H1 (cell line): ENCODE measurements around the gene CEACAM16.

Source experiments
- BRCA1 ChIP-seq: IDR thresholded peaks from 2 replicates; pipeline ENCODE4 v1.6.1; 2012; ENCODE audit warnings: low read depth, low read length, improper control_type of control experiment
- CHD2 ChIP-seq: IDR thresholded peaks from 2 replicates; pipeline ENCODE4 v1.6.1; 2012; ENCODE audit warnings: low read length, improper control_type of control experiment
- CTCF ChIP-seq, 3 experiments: IDR thresholded peaks; 1 replicate in 2 of 3; 2 replicates in 1 of 3; pipeline versions ENCODE4 v1.5.1 to v1.6.1; 2011; ENCODE audit warnings: low read length in 3 of 3, mild to moderate bottlenecking in 3 of 3, inconsistent platforms in 2 of 3, low read depth in 1 of 3, moderate library complexity in 1 of 3; ENCODE audit not compliant: insufficient read depth in 1 of 3; ENCODE audit errors: control extremely low read depth in 1 of 3
- EGR1 ChIP-seq: IDR thresholded peaks from 2 replicates; pipeline ENCODE4 v1.6.1; 2011; ENCODE audit warnings: low read depth, low read length, borderline replicate concordance
- EP300 ChIP-seq, 2 experiments: IDR thresholded peaks; 1 replicate in 1 of 2; 2 replicates in 1 of 2; pipeline ENCODE4 v1.6.1; 2011 to 2012; ENCODE audit warnings: low read depth in 2 of 2, low read length in 2 of 2, mild to moderate bottlenecking in 2 of 2, borderline replicate concordance in 1 of 2, inconsistent platforms in 1 of 2, moderate library complexity in 1 of 2
- GABPA ChIP-seq: IDR thresholded peaks from 2 replicates; pipeline ENCODE4 v1.6.1; 2011; ENCODE audit warnings: mild to moderate bottlenecking, low read length, moderate library complexity, borderline replicate concordance; ENCODE audit not compliant: insufficient read depth
- GTF2F1 ChIP-seq: IDR thresholded peaks from 2 replicates; pipeline ENCODE4 v1.6.1; 2012; ENCODE audit warnings: low read depth, low read length, improper control_type of control experiment, borderline replicate concordance
- KDM1A ChIP-seq: fragments of 200-600, 300-600 bp; sonication (generic); IDR thresholded peaks from 2 replicates; pipeline ENCODE4 v1.7.1; 2016; ENCODE audit warnings: mild to moderate bottlenecking, low read length, borderline replicate concordance
- NANOG ChIP-seq: IDR thresholded peaks from 2 replicates; pipeline ENCODE4 v1.6.1; 2011; ENCODE audit warnings: low read length, low read depth, mild to moderate bottlenecking, inconsistent platforms; ENCODE audit not compliant: insufficient read depth, poor library complexity, severe bottlenecking
- POLR2A ChIP-seq, 2 experiments: IDR thresholded peaks; 1 replicate in 1 of 2; 2 replicates in 1 of 2; pipeline ENCODE4 v1.6.1; 2011; ENCODE audit warnings: low read depth in 2 of 2, low read length in 2 of 2, mild to moderate bottlenecking in 2 of 2; ENCODE audit errors: control extremely low read depth in 1 of 2
- POLR2AphosphoS5 ChIP-seq: IDR thresholded peaks from 2 replicates; pipeline ENCODE4 v1.6.1; 2011; ENCODE audit warnings: low read depth, low read length
- RXRA ChIP-seq: IDR thresholded peaks from 2 replicates; pipeline ENCODE4 v1.6.1; 2011; ENCODE audit warnings: low read depth, mild to moderate bottlenecking, low read length, moderate library complexity; ENCODE audit not compliant: insufficient read depth
- SP1 ChIP-seq: IDR thresholded peaks from 2 replicates; pipeline ENCODE4 v1.6.1; 2011; ENCODE audit warnings: low read depth, low read length

DNA sequence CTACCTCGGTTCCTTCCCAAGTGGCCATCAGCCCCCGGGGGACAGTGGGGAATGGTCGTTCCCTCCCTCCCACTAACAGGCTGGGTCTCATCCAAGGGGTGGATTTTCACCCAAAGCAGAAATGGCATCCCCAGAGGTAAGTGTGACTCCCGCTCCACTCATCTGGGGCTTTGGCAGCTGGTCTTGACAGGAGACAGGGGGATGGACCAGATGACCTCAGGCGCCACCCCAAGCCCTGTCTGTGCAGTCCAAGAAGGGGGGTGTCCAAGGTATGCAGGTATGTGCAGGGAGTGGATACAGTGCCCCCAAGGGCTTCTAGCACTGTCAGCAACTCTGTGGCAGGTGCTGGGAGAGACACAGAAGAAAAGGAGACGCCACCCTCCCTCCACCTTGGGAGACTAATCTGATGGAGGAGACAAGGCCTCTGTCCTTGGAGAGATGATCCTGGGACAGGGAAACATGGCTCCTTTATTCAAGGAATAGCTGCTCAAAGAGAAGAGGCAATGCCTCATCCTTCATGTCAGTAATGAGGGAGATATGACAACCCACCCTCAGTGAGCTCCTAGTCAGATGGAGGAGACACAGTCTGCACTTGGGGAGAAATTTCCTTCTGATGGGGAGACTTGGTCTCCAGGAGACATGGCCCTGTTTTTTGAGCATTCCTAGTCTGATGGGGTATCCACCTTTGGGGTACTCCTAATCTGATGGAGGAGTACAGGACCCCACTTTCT lies 7.7 kb downstream of the CEACAM16 start:
- TF ChIP-seq POLR2A (IDR thresholded peaks at IDR 0.05; ENCODE audit: control extremely low read depth in 1 of 2, low read depth in 2 of 2, low read length in 2 of 2) (no peak), CTCF (IDR thresholded peaks at IDR 0.05; ENCODE audit: control extremely low read depth in 1 of 3, insufficient read depth in 1 of 3, low read depth in 1 of 3, low read length in 3 of 3) (no peak), KDM1A (no peak), EGR1 (no peak), CHD2 (no peak), GTF2F1 (no peak), SP1 (no peak), EP300 (IDR thresholded peaks at IDR 0.05; ENCODE audit: borderline replicate concordance in 1 of 2, low read depth in 2 of 2, low read length in 2 of 2) (no peak), RXRA (no peak), BRCA1 (no peak), NANOG (no peak), POLR2AphosphoS5 (no peak), GABPA (no peak)
